ENCODE measurements around the gene PLPP1. TPM values are rescaled to one million over a fixed set of nuclear protein-coding genes. Genes with fewer than 3 reads are reported as not detected.

The PLPP1 gene
- total RNA-seq, 2 donors from 2014 or later, result 170 to 189 TPM

DNA sequence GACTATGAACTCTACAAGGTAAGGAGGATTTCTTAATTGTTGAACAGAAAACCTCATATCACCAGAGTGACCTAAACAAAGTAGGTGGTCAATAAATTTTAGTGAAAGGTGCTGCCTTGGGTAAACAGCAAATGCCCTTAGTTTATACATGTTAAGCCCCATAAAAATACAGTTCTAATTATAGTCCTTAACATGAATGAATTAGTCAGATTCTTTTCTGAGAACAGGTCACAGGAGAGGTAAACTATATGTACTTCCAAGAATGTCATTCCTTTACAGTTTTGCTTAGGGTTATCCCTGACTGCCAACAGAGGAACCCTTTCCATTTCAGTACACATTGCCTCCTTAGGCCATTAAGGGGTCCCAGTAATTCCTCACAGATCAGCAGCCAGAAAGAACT is 64.9 kb downstream of the PLPP1 start:
- Histone ChIP-seq H3K4me1 (peaks cover 0 to 19% of the 10 kb centered on the region in 2 donors), H3K9me3 (no peaks in the 10 kb centered on the region), H3K4me3 (no peak overlapping the region), H3K36me3 (peaks cover 33% of the 10 kb centered on the region), H3K27ac (no peak overlapping the region), H3K27me3 (no peaks in the 10 kb centered on the region)
- DNase-seq (ENCODE audit: low spot score), result no peak
- TF ChIP-seq, protein P1, sequence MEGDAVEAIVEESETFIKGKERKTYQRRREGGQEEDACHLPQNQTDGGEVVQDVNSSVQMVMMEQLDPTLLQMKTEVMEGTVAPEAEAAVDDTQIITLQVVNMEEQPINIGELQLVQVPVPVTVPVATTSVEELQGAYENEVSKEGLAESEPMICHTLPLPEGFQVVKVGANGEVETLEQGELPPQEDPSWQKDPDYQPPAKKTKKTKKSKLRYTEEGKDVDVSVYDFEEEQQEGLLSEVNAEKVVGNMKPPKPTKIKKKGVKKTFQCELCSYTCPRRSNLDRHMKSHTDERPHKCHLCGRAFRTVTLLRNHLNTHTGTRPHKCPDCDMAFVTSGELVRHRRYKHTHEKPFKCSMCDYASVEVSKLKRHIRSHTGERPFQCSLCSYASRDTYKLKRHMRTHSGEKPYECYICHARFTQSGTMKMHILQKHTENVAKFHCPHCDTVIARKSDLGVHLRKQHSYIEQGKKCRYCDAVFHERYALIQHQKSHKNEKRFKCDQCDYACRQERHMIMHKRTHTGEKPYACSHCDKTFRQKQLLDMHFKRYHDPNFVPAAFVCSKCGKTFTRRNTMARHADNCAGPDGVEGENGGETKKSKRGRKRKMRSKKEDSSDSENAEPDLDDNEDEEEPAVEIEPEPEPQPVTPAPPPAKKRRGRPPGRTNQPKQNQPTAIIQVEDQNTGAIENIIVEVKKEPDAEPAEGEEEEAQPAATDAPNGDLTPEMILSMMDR (IDR thresholded peaks at IDR 0.05), result no peak

DNA sequence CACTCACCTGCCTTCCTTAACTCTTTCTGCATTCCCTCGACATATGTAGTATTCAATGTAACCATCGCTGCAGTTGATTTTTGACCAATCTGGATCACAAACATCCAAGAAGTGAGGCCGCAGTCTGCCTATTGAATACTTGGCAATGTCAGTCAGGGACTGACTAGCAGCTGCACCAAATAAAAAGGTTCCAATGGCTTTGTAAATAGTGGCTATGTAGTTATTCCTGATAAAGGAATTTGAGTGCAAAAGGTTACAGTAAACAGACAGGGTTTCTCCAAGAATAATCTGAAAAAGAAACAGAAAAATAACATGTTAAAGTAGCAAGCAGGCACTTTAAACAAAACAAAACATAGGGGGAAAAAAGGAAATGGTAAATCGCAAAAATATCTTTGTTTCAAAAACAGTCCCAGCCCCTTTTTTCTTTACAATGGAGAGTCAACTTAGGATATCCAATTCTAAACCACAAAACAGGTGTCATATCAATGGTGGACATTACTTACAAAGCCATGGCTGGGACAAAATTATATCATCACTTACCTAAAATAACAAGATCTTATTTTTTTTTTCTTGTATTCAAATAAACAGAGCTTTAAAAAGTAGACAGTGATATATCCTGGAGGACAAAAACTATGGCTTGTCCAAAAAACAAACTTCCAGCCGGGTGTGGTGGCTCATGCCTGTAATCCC is 66.8 kb downstream of the PLPP1 start:
- H3K9me3 ChIP-seq, result no peaks in the 10 kb centered on the region
- peak overlapping the region in 1 of 2 donors; percentile 30 for H3K27ac ChIP-seq
- no peak for DNase-seq (ENCODE audit: low spot score)
- H3K27me3 ChIP-seq, result no peaks in the 10 kb centered on the region
- no peak overlapping the region for H3K4me3 ChIP-seq
- TF ChIP-seq, protein P1 (IDR thresholded peaks at IDR 0.05), result no peak
- peaks cover 30% of the 10 kb centered on the region for H3K36me3 ChIP-seq
- peaks cover 0 to 19% of the 10 kb centered on the region in 2 donors for H3K4me1 ChIP-seq

DNA sequence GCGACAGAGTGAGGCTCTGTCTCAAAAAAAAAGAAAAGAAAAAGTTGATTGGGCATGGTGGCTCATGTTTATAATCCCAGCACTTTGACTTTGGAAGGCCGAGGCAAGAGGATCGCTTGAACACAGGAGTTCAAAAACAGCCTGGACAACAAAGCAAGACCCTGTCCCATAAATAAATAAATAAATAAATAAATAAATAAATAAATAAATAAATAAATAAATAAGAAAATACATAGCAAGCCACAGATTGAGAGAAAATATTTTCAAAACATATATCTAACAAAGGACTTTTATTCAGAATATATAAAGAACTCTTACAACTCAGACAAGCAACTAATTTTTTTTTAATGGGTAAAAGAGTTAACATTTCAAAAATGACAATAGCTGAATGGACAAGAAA is 71.2 kb downstream of the PLPP1 start:
- TF ChIP-seq, protein P1 (IDR thresholded peaks at IDR 0.05), result no peak
- no peaks in the 10 kb centered on the region for H3K9me3 ChIP-seq
- peaks cover 0 to 17% of the 10 kb centered on the region in 2 donors for H3K4me1 ChIP-seq
- no peaks in the 10 kb centered on the region for H3K27me3 ChIP-seq
- H3K36me3 ChIP-seq, result peaks cover 17% of the 10 kb centered on the region
- H3K27ac ChIP-seq, result no peak overlapping the region
- no peak for DNase-seq (ENCODE audit: low spot score)
- no peak overlapping the region for H3K4me3 ChIP-seq

DNA sequence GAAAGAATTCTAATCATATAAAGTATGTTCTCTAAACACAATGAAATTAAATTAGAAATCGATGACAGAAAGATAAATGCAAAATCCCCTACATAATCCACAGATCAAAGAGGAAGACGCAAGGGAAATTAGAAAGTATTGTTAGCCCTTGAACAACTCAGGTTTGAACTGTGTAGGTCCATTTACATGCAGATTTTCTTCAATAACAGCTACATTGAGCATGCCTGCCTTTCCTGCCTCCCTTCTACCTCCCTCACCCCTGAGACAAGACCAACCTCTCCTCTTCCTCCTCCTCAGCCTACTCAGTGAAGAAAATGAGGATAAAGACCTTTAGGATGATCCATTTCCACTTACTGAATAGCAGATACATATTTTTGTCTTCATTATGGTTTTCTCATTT is 75.2 kb downstream of the PLPP1 start:
- Histone ChIP-seq H3K4me3 (no peak overlapping the region), H3K27ac (no peak overlapping the region), H3K36me3 (peaks cover 8% of the 10 kb centered on the region), H3K4me1 (peaks cover 0 to 15% of the 10 kb centered on the region in 2 donors), H3K27me3 (no peaks in the 10 kb centered on the region), H3K9me3 (no peaks in the 10 kb centered on the region)
- DNase-seq (ENCODE audit: low spot score), result no peak
- TF ChIP-seq, protein P1 (IDR thresholded peaks at IDR 0.05), result no peak

DNA sequence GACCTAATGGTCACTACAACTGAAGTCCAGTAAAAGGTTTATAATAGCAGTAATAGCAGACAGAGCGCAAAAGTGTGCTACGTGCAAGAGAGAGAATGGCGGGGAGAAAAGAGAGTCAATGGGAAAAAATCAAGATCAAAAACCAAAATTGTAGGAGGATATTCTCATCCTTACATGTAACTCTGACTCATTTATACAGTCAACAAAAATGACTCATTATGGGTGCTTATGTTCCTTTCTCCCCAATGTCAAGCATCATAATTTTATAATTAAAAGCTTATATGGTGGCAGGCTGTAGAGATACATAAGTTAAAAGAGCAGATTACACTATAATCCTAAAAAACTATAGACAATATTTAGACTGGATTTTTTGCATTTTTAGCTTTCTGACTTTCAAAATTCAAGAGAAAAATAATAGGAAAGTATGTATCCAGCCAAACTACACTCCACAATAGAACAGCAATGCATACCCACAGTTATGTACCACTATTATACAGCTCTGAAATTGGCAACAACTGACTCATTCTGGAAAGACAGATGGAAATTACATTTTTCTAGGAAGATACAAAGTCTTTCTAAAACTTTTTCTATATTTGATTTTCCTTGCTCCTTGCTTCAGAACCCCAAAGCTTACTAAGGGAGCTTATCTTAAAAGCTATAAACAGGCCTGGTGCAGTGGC is 78.4 kb downstream of the PLPP1 start:
- H3K36me3 ChIP-seq, result peaks cover 8% of the 10 kb centered on the region
- H3K27ac ChIP-seq, result no peak overlapping the region
- H3K27me3 ChIP-seq, result no peaks in the 10 kb centered on the region
- H3K4me1 ChIP-seq, result peaks cover 0 to 19% of the 10 kb centered on the region in 2 donors
- TF ChIP-seq, protein P1 (IDR thresholded peaks at IDR 0.05), result no peak
- no peak for DNase-seq (ENCODE audit: low spot score)
- no peak overlapping the region for H3K4me3 ChIP-seq
- no peaks in the 10 kb centered on the region for H3K9me3 ChIP-seq

Measured in right atrium auricular region (tissue), 2 donors.